LoVo (cell line): Measurements from ENCODE around the gene CHRNA1.

Experiments used
- DNase-seq: peaks from one replicate; pipeline ENCODE4 v3.0.0-alpha.2; 2016; ENCODE audit warnings: low spot score

Gene CHRNA1

DNA sequence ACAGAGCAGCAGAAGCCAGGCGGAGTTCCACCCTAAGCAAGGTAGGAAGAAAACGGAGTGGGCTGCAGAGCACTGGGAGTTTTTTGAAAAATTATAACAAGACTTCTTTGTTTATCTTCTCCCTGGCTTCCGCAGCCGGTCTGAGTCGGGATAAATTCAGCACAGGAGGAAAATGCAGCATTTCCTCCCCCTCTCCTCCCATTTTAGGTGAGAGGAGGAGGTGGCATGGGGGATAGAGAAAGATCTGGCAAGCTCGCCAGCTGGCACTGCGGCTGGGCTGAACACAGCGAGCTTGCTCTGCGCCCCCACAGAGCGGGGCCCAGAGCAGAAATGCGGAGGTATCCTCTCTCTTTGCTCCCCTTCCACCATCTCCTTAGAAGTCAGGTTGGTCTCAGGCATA is 17.7 kb upstream of the CHRNA1 start:
- DNase-seq: no peak

DNA sequence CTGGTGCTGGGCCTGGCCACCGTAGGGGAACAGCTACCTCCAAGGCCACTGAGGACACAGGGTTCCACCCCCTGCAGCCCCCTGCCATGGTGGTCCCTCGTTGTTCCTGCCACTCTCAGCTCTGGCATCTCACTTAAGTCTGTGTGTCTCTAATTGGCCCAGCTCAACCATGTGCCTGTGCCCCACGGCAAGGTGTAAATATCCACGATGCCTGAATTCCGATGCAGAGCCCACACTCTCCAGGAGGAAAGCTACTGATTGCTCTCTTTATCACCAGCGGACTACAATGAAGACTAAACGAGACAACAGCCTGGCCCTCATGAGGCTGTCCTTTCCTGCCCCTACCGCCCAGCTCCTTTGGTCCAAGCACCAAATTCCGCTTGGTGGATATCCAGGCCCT is 17.0 kb upstream of the CHRNA1 start:
- no peak for DNase-seq

DNA sequence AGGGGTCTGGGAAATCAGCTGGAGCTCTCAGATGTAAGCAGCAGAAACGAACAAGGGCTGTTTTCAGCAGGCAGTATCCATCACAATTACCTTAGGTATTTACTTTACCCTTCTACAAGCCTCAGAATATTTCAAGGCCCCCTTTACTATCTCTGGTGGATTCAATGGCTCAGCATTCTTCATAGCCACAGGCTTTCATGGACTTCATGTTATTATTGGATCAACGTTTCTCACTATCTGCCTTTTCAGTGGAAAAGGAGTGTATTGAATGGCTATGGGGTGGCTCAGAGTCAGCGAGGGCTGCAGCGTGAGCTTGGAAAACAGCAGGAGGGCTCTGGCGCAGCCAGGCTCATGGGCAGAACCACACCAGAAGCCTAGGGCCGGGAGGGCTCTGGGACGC is 16.6 kb upstream of the CHRNA1 start:
- DNase-seq: no peak

DNA sequence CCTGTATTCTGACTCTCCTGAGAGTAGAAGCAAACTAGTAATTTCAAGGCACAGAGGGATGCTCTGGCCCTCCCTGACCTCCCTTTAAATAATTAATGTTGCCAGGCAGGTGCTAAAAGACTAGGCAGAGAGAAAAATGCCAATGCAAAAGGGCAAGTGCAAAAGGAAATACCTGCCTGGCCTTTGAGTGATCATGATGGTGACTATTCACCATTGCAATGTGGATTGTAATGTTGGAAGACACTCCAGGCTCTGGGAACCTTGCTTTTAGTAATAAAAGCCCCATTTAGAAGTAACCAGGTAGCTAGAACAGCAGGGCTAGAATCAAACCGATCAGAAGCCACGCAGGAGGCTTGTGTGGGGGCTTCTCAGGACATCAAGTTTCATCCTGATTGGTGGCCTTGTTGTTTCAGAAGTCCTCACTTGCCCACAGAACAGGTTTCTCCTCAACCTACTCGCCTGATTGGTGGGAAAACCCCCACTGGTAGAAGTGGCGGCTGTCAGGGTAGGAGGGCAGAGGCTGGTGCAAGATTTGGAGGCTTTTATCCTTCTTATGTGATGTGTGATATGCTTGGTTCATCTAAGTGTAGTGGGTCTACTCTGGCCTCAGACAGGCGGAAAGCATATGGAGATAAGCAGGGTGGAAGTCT is 16.0 kb upstream of the CHRNA1 start:
- no peak for DNase-seq

DNA sequence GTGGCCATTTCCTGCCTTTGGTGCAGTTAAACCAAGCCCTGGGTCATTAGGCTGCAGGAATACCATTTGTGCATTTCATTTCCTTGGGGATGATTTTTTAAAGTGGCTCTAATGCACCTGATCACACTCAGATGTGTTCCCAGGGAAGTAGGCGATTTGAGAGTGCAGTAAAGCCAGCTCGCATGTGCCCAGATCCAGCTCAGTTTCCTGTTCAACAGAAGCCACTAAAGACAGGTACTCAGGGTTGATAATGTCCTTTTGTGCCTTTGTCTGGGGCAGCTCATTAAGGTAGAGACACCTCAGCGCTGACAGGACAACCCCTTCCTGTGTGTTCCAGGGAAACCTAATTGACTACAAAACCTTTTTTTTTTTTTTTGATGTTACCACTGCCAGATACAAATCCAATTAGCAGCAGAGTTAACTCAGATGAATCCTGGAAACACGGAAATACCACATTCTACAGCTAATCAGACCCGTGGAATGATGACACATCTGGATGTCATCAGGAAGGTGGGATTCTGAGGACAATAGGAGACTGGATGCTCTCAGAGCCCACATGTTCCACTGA is 15.2 kb upstream of the CHRNA1 start:
- DNase-seq: no peak

DNA sequence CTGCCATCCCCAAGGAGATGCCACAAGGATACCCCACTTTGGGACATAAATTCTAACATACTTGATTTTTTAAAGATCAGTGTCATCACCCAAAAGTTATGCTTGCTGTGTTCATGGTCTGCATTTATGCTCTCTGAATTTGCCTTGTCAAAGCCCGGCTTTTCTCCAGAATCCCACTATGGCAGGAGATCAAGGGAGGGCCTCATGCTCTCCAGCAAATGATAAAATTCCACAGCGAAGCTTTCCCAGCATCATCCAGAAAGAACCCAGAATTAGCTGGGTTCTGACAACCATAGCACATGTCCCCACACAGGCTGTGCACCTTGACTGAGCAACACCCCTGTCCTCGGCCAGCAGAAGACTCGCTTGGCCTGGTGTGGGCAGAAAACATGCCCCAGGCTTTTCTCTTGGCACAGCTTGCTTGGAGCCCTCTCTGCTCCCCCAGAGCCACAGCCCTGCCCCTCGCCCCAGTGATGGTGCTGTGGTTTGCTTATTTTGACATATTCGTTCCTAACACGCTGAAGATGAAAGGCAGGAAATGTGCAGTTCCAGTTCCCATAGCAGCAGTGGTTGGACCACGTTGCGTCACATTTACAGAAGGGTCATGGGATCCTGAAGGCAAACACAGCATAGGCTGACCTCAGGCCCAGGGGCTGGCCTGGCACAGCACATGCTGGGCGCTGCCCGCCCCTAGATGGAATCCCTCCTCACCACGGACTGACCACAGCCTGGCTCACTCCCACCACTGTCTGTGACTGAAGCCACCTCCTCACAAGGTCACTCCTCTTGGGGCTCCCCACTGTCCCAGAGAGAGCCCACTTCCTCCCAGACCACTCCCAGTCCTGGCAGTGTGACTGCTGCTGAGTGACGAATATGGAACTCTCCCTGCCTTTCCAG is 14.1 kb upstream of the CHRNA1 start:
- DNase-seq: peak; percentile 12

DNA sequence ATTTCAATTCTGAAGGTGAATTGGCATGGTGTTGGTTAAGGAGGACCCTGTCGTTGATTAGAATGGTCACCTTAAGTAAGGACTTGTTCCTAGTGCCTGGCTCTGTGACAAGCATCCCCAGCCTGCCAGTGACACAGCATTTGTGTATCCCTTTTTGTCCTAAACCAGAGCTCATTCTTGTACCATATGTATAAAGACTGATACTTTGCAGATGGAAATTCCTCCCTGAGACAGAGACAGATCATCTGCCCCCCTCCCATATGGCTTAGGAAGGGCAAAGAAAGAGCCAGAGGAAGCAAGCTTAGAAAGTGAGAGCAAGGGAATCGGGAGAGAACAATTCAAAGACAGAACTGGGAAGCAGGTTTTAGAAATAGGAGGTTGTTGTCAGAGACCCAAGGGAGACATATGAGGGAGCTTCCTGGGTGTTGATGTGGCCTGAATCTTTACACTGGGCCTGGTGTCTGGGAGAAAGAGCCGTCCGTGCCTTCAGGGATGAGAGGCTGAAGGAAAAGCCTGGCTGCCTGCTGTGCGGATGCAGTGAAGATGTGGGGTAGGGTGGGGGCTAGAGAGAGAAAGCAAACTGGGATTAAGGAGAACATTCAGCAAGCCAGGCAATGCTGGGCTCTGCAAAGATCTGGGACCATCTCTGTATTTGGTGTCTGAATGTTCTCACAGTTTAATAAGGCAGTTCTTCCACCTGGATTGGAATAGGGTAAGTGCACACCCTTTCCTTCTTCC is 13.2 kb upstream of the CHRNA1 start:
- DNase-seq: no peak

DNA sequence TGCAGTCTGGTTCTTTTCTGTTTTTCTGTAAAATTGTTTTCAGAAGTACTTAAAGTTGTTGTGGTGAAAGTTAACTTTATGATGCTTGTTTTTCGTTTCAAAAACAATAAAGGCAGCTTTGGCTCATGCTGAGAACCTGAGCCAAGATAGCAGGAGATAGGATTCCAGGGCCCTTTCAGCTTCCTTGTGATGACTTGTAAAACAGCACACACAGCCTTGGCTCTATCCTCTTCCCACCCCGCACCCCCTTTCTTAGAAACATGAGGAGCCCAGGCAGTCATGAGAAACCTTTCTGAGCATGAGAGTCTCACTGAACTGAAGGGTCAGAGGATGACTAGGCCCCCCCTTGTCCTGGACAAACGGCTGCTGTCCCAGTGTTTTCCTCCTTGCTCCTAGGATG is 12.4 kb upstream of the CHRNA1 start:
- DNase-seq: no peak

DNA sequence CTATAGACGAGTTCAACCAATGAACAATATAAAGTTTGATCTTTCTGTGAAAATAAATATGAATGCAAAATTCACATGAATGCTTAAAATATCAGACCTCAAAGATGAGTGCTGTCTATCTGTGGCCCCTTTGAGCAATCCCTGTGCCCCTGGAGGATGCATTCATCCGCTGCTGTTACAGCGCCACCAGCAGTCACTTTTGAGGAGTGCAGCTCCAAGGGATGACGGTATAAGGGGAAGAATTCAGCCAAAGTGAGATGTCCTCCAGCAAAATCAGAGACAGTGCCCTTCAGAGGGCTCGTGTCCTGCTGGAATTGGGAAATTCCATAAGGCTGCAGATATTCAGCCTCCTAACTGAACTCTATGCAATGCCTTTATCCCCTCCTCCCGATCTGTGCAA is 12.0 kb upstream of the CHRNA1 start:
- no peak for DNase-seq

DNA sequence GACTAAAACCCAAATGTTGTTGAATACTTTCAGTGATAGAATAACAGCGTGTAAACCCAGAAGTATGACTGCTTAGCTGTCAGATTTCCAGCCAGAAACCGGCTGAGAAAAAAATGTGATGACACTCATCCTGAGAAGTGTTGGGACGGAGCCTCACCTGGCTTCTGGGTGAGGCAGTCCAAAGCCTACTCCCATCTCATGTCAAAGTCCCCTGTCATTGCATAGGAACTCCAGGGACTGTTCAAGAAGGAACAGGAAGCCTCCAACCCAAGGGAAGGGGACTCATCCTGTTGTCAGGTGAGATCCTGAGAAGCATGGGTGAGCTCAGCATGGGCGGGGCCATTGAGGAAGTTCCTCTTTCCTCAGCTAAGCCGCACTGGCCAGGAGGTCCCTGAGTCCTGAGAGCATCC is 11.3 kb upstream of the CHRNA1 start:
- no peak for DNase-seq

DNA sequence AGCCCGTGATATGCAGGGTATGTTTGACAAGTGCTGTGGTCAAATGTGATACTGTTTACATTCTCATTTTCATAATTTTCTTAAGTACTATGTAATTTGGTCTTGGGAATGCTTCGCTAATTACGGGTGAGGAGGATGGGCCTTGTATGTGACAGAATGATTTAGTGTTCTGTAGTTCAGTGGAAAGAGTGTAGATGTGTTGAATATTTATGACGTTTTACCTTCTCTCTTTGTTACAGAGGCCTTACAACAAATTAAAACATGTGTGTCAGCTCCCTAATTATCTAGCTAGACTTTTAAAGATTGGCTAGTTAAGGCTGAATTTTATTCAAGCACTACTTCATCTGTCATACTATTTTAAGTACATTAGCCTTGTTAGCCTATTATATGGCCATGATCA is 10.6 kb upstream of the CHRNA1 start:
- DNase-seq: no peak

DNA sequence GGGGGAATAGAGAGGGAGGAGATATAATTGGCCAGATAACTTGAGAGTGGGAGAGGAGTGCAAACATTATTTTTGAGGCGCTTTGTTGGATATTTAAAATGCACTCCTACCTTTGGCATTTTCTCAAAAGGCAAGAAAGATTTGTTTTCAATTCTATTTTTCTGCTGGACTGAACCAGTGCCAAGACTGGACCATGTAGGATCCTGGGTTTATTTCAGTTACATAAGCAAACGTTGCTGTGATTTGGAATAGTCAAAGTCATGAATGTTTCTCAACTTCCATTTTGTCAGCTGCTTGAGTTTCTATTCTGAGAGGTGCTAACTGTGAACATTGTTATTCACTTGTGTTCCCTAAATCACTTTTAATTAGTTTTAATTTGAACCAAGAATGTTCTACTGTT is 8.9 kb upstream of the CHRNA1 start:
- no peak for DNase-seq

DNA sequence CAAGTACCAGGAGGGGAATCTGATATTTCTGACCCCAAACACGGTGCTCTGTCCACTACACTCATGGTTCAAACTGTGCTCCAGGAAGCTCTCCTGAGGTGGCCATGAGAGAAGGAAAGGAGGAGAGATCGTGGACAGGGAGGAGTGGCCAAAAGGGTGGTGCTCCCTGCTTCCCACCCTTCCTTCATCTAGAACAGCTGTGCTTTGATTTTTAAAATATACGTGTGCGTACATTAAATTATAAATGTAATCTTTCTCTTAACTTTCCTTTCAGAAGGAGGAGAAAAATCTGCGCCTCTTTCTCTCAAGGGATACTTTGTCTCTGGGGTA is 8.2 kb upstream of the CHRNA1 start:
- no peak for DNase-seq

DNA sequence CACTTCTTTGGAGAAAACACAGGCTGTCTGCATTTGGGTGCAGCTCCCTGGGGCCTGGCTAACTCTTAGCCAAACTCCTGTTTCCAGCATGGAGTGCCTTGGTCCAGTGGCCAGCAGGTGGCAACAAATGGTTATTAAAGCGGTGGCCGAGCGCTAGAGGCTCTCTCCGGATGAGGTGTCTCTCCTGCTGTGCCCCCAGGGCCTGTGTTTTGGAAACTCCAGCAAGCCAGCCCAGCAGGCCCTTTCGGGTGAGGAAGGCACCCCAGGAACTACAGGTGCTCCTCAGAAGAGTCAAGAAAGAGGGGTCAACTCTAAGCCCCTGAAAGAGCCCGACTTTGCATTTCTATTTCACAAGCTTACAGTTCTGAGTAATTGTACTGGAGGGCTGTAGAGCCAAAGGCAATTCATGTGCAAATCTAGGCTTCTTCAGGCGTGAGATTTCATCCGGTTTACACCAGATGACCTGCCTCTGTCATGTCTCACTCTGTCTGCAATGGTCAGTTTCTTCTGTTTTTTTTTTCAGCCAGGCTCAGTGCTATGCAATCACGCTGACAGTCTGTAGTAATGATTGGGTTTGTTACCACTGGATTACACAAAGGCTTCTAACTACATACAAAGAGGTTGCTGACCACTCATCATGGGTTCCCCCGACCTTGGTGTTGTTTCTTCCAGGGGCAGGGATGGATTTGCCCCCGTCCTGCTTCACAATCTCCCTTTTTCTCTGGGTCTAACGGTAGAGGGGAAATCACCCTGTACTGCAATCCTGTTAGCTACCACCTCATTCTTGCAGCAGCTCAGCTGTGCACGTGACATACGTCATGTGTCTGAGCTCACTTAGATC is 7.6 kb upstream of the CHRNA1 start:
- DNase-seq: peak; percentile 65

DNA sequence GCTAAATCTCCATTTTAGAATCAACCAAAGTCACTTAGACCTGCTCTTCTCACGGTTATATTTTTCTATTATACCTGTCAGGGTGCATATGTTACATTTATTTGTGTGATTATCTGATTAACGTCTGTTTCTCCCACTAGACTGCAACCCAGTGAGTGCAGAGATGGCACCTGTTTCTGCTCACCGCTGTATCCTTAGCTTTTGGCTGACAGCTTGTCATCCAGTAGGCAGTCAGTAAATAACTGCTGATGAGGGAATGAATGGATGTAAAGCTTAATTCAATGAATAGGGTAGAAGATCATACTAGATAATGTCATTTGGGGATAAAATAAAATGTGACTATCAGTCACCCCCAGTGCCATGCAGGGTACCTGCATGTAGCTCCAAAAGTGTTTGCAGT is 6.9 kb upstream of the CHRNA1 start:
- DNase-seq: no peak

DNA sequence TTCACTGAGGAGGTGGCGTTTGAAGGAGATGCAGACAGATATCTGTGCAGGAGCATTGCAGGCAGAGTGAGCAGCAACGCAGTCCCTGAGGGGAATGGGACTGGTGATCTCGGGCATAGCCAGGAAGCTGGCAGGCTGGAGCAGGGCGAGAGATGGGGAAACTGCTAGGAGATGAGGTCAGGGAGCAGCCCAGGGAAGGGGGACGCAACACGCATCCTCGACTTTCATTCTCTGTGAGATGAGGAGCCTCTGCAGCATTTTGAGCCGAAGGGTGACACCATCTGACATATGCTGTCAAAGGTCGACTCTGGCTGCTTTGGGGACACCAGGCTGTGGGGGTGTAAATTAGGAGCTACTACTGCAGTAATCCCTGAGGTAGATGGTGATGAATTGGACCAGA is 4.3 kb upstream of the CHRNA1 start:
- DNase-seq: no peak

DNA sequence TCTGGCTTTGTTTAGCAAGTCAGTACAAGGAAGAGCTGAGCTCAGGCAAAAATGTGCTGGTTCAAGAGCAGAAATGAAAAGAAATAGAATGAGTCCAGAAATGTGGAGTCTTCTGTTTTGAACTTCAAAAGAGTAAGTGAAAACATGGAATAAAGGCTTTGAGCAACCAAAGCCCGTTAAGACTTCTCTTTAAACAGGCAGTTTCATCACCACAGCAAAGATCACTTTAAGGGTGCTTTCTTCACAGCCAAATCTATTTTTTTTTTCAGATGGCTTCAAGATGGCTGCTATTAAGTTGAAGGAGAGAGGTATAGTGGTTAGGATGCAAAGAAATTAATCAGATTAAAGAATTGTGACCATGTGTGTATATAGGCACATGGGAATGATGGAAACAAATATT is 2.0 kb upstream of the CHRNA1 start:
- no peak for DNase-seq

DNA sequence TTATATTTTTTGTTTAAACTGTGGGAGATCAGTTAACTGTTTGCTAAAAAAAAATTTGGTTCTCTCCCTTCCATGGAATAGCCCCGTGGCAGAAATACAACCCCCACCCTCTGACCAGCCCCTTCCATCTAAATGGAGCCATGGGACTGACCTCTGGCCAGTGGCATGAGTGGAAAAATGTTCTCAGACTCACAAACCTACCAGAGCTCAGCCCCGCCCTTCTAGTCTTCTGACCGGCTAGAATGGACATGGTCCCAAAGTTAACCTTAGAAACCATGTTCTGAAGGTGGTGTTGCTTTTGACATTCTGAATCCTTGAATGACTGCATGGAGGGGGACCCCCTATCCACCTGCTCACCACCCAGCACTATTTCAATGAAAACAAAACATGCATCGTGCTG is 1.3 kb upstream of the CHRNA1 start:
- no peak for DNase-seq

DNA sequence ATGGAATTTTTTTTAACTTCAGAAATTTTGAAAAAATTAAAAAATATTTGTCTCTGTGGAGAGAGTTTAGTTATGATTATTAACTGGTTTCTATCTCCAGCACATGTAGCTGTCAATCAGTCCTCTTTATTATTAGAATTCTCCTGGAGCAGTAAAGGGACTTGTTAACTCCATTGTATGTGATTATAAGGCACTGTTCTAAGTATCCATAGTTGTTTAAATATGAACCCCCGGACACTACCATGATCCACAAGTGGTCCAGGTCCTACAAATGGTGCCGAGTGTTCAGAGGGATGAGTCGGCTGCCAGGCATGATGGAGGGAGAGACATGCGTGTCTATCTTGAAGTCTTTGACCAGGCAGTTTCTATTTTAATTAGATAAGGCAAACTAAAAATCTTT is 492 bp downstream of the CHRNA1 start:
- DNase-seq: no peak

DNA sequence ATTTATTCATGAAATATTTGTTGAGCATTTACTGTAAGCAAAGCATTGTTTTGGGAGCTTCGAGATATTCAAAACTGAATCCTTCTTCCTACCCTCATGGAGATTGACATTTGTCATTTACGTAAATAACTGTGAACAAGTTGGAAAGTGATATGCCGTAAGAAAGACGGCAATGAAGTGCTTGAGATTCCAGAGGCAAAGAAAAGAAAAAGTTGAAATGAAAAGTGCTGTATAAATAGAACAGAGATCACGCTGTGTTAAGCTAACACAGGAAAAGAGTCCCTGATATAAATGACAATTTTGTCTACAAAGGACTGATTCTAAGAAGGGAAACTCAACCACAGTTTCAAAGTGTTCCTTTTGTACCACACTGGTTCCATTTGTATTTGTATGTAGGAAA is 1.8 kb downstream of the CHRNA1 start:
- no peak for DNase-seq

DNA sequence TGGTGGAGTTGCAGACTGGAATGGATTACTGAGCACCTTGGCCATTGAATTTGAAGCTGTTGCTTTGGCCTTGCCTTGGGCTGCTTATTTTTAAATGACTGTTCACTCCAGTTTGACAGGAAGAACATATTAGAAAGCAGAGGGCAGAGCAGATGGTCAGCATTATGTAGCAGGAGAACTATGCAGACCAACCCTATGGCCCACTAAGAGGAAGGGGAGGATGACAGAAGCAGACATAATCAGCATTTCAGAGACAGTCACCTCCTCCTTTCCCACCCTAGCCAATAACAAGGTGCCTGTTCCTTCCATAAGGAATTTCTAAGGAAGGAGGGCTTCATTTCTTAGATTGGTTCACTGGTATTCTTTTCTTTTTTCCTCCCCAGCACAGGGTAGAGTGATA is 2.4 kb downstream of the CHRNA1 start:
- DNase-seq: no peak
